HG02885 (cell line): ENCODE data around the gene NR4A1.
A peak's percentile ranks its signal among the peaks of the same experiment; 100 is the strongest.

Experiments
- ATAC-seq: cut with Tn5 transposase; IDR thresholded peaks from one replicate; pipeline ENCODE4 v1.9.1; 2021; ENCODE audit warnings: mild to moderate bottlenecking; ENCODE audit not compliant: unreplicated experiment, poor library complexity

Gene NR4A1

GRCh38 chr12:52073531-52074381 is 22.5 kb downstream of the NR4A1 start:
- no peak for ATAC-seq

DNA sequence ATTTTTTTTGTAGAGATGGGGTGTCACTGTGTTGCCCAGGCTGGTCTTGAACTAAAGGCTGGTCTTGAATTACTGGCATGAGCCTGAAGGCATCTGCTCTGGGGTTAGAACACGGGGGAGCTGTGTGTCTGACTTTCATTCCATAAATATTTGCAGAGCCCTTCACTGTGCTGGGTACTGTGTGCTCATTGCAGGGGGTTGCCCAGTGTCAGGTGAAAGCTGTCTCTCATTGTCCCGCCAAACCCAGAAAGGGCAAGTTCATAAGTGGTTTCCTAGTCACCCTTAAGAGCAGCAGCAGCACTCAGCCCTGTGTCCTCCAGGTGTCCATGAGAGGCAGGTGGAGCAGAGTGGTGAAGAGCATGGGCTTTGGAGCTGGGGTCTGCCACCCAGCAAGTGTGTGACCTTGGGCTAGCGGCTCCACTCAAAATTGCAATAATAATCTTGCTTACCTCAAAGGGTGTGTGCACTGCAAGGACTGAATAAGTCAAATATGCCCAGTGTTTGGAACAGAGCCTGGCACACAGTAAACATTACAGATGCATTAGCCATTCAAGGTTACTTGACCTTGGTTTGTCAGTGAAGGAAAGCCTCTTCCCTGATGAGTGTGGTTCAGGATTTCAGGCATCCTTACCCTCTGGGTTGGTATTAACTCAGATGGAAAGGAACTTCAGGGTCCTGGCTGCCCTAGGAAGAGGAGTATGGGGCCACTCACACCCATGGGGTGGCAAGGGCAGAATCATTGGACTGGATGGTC is 23.9 kb downstream of the NR4A1 start:
- no peak for ATAC-seq

DNA sequence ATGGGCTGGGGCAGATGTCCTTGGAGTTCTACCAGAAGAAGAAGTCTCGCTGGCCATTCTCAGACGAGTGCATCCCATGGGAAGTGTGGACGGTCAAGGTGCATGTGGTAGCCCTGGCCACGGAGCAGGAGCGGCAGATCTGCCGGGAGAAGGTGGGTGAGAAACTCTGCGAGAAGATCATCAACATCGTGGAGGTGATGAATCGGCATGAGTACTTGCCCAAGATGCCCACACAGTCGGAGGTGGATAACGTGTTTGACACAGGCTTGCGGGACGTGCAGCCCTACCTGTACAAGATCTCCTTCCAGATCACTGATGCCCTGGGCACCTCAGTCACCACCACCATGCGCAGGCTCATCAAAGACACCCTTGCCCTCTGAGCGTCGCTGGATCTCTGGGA is 25.6 kb downstream of the NR4A1 start:
- ATAC-seq, result no peak

- no peak for ATAC-seq
Observed at GRCh38 chr12:52078276-52078675, 27.0 kb downstream of the NR4A1 start.

GRCh38 chr12:52079576-52080402 is 28.5 kb downstream of the NR4A1 start, which contains the start of gene SMIM41:
Gene SMIM41, plus strand, starts transcription at chr12:52079704. Its CDS starts 76 bp downstream, at chr12:52079780.
- ATAC-seq, result no peak

GRCh38 chr12:52080403-52081251 is 29.4 kb downstream of the NR4A1 start:
- ATAC-seq, result no peak

DNA sequence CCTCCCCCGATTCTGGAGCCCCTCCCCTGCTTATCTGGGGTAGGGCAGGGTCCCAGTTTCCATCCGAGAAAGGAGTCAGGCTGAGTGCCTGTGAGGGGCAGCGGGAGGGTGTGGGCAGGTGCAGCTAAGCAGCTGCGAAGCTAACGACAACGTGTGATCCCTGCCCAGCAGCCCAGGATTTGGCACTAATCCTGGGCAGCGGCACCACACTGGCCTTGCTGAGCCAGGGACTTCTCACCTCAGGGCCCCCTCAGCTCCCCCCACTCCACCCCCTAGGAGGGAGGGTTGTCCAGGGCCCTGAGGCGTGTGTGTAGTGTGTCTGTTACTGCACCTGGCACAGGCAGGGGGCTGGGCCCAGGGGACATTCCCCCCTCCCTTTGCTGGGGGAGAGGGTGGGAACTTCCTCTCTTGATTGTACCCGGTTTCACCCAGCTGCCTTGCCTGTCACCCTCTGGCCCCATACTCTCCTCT is 30.1 kb downstream of the NR4A1 start:
- peak; percentile 57 for ATAC-seq

DNA sequence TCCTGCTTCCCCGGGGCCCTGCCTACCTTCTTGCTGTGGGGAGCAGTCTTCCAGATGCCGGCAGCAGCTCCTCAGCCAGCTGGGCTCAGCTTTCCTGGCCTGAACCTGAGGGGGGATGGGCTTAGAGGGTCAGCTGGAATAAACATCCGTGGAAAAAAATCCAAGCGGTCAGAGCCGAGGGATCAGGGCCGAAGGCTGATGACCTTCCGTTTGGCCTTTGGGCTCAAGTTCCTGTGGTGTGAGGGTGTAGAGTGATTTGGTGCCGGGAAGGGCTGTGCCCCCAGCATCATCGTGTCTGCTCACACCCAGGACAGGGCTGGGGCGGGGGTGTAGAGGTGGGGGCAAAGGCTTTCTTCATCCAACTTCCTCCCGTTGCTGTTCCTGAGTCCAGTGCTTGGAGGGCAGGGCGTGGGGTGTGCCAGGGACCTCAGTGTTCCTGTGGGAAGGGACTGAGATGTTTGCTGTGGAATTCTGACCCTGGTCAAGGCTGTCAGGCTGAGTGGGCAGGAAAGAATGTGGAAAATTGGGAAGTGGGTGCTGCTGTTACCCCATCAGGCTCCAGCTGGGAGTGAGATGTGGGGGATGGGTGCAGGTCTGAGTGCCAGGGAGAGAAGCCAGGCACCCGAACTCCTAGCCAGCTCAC is 30.9 kb downstream of the NR4A1 start:
- ATAC-seq, result no peak

GRCh38 chr12:52082669-52082987 is 31.4 kb downstream of the NR4A1 start:
- ATAC-seq, result no peak

GRCh38 chr12:52082988-52083637 is 31.9 kb downstream of the NR4A1 start:
- no peak for ATAC-seq

DNA sequence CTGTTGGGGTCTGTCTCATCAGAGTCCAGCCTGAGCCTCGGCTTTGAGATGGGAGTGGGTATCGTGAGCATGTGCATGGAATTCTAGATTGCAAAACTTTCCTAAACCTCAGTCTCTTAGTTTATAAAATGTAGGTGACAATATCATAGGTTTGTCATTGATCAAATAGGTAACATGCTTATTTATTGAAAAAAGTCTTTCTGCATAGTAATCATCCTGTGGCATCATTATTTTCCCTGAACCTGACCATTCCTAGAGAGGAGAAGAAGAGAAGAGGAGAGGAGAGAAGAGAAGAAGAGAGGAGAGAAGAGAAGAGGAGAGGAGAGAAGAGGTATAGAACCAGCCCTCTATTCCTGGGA is 32.4 kb downstream of the NR4A1 start:
- no peak for ATAC-seq

- no peak for ATAC-seq
Observed at GRCh38 chr12:52084491-52085231, 33.4 kb downstream of the NR4A1 start.

GRCh38 chr12:52085682-52086180 is 34.5 kb downstream of the NR4A1 start:
- ATAC-seq, result no peak

DNA sequence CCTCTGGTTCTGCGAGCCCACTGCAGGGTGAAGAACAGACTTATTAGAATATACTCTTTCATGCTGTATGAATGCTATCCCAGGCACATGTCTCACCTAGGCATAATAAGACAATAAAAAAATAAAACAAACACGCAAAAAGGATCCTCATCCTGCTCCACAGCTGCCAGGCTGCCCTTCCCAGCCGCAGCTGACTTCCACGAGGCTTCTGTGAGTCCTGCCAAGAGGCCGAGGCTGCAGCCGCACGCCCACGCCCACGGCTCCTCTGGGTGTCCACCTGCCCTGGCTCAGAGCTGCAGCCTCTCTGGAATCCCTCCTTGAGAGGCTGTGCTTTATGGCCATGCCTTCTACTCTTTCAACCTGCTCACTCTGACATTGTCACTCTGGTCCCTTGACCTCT is 35.1 kb downstream of the NR4A1 start:
- ATAC-seq, result no peak

GRCh38 chr12:52086944-52087835 is 35.9 kb downstream of the NR4A1 start:
- no peak for ATAC-seq

DNA sequence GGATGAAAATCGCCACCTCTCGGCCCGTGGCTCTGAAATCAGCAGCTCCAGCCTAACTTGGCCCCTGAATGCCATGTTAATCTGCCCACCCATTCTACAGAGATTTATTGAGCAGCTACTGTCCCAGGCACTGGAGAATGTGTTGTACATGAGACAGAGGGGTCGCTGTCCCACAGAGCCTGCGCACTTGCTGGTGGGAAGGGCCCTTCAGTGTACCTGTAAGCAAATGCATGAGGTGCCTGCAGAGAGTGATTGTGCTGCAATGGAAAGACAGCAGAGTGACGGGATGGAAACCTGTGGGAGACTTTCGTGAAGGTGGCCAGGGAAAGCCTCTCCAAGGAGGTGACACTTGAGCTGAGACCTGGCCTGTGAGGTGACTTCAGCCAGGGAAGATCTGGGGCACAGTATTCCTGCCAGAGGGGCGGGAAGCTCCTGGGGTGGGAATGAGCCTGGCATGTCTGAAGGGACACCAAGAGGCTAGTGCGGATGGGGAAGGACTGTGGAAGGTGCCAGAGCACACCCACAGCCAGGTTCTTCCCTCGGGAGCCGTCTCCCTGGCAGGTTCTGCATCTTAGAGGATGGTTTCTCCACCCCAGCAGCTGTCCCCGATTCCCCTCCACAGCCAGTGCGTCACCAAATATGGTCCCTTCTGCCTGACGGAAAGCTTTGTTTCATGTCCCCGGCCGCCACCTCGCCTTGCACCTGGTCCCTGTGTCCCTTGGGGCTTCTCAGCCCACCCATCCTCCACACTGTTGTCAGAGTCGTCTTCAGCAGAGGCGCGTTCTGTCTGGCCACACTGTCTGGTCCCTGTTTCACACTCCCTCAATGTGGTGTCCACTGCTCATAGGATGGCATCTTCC is 36.9 kb downstream of the NR4A1 start:
- no peak for ATAC-seq
